RWPE2 (cell line): Measurements from ENCODE around the gene RGS9BP.
"Not testable (repeated sequence)": the region's sequence is repeated elsewhere in the genome, so short reads cannot be mapped to it uniquely, and the experiment has no call there.

ENCODE experiments used
- ATAC-seq: fragments of 200-7000 bp; cut with Tn5 transposase; 3 replicates; pipeline ENCODE4 v1.9.1; 2021; ENCODE audit warnings: low read depth
- DNase-seq: peaks from one replicate; pipeline ENCODE4 v3.0.0-alpha.2; 2020; ENCODE audit warnings: low spot score
- H3K27ac ChIP-seq: fragments of 450-650 bp; 2 replicates; pipeline ENCODE4 v1.5.1; 2017; ENCODE audit warnings: mild to moderate bottlenecking; ENCODE audit not compliant: poor library complexity, severe bottlenecking
- H3K27me3 ChIP-seq: fragments of 250-450 bp; sonication (Bioruptor Pico); 2 replicates; pipeline ENCODE4 v1.5.1; 2021; ENCODE audit warnings: mild to moderate bottlenecking, moderate library complexity; ENCODE audit not compliant: insufficient read depth, poor library complexity, severe bottlenecking
- H3K36me3 ChIP-seq: fragments of 250-450 bp; sonication (Bioruptor Pico); 2 replicates; pipeline ENCODE4 v1.5.1; 2020; ENCODE audit warnings: low read depth, mild to moderate bottlenecking, moderate library complexity
- H3K4me1 ChIP-seq: fragments of 250-450 bp; sonication (Bioruptor Pico); 2 replicates; pipeline ENCODE4 v1.5.1; 2021; ENCODE audit warnings: mild to moderate bottlenecking, moderate library complexity; ENCODE audit not compliant: insufficient read depth, poor library complexity, severe bottlenecking
- H3K4me3 ChIP-seq: fragments of 250-450 bp; sonication (Bioruptor Pico); 2 replicates; pipeline ENCODE4 v1.5.1; 2021; ENCODE audit warnings: mild to moderate bottlenecking, moderate library complexity; ENCODE audit not compliant: severe bottlenecking
- H3K9me3 ChIP-seq: fragments of 250-450 bp; sonication (Bioruptor Pico); 2 replicates; pipeline ENCODE4 v1.5.1; 2021; ENCODE audit warnings: mild to moderate bottlenecking, moderate library complexity; ENCODE audit not compliant: severe bottlenecking
- TF ChIP-seq, protein P1 (sequence below): fragments of 450-650 bp; IDR thresholded peaks from one replicate; pipeline ENCODE4 v1.5.1; 2017; ENCODE audit warnings: mild to moderate bottlenecking, moderate library complexity; ENCODE audit not compliant: poor library complexity, severe bottlenecking

The RGS9BP gene

DNA sequence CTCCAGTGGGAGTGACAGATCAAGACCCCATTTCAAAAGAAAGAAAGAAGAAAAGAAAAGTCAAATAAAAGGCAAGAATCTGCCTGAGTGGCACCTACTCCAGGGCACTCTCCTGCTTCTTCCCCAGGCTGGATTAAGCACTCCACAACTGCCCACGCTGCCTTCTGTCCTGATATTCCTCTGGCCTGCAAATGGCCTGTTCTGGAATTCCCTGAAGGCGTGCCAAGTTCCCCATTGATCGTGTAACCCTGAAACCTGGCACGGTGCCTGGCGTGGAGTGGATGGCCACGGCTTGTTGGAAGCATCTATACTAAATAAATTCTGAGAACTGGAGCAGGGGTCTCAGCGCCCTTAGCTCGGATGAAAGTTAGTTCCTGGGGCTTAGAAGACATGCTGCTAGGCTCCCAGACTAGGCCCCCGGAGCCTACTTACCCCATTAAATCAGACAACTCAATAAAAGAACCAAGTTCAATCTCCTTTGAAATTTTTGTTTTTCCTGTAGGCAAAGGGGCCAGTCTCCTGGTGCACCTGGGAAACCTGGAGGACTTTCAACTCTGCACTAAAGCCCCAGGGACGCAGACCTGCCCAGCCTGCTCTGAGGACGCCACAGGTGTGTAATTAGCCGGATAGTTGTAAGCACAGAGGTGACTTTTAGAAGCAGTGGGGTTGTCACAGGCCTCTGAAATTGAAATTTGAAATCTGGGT, 22.6 kb upstream of the RGS9BP start:
- DNase-seq (no peak), ATAC-seq (no peak)
- Histone ChIP-seq H3K27me3 (no peaks in the 10 kb centered on the region), H3K36me3 (peaks cover 18% of the 10 kb centered on the region), H3K9me3 (no peaks in the 10 kb centered on the region), H3K4me1 (no peaks in the 10 kb centered on the region), H3K4me3 (no peak overlapping the region), H3K27ac (no peak overlapping the region)
- TF ChIP-seq, protein P1, sequence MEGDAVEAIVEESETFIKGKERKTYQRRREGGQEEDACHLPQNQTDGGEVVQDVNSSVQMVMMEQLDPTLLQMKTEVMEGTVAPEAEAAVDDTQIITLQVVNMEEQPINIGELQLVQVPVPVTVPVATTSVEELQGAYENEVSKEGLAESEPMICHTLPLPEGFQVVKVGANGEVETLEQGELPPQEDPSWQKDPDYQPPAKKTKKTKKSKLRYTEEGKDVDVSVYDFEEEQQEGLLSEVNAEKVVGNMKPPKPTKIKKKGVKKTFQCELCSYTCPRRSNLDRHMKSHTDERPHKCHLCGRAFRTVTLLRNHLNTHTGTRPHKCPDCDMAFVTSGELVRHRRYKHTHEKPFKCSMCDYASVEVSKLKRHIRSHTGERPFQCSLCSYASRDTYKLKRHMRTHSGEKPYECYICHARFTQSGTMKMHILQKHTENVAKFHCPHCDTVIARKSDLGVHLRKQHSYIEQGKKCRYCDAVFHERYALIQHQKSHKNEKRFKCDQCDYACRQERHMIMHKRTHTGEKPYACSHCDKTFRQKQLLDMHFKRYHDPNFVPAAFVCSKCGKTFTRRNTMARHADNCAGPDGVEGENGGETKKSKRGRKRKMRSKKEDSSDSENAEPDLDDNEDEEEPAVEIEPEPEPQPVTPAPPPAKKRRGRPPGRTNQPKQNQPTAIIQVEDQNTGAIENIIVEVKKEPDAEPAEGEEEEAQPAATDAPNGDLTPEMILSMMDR = no peak

DNA sequence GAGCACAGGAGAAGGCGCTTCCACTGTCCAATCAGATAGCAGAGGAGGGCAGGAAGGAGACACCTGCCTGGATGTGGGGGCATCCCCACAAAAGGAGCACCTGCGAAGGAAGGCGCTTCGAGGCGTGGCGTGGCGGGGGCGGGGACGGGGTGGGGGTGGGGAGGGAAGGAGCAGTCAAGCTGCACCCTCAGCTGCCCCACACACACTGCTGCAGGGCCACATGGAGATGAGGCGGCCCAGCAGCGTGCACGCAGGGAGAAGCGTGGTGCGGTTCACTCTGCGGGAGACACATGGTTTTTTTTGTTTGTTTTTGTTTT, 22.1 kb upstream of the RGS9BP start:
- Histone ChIP-seq H3K9me3 (no peaks in the 10 kb centered on the region), H3K4me1 (no peaks in the 10 kb centered on the region), H3K4me3 (no peak overlapping the region), H3K36me3 (peaks cover 19% of the 10 kb centered on the region), H3K27me3 (no peaks in the 10 kb centered on the region), H3K27ac (no peak overlapping the region)
- TF ChIP-seq, protein P1 = no peak
- ATAC-seq (no peak), DNase-seq (no peak)

DNA sequence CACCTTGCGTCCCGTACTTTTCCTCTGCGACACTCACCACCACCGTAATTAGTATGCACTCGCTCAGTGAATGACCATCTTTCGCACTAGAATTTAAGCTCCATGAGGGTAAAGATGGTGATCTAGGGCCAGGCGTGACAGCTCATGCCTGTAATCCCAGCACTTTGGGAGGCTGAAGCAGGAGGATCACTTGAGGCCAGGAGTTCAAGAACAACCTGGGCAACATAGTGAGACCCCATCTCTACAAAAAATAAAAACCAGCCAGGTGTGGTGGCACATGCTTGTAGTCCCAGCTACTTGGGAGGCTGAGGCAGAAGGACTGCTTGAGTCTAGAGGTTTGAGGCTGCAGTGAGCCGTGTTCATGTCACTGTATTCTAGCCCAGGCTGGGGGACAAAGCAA, 19.3 kb upstream of the RGS9BP start:
- DNase-seq, ATAC-seq: not testable (repeated sequence)
- peaks cover 19% of the 10 kb centered on the region for H3K36me3 ChIP-seq

DNA sequence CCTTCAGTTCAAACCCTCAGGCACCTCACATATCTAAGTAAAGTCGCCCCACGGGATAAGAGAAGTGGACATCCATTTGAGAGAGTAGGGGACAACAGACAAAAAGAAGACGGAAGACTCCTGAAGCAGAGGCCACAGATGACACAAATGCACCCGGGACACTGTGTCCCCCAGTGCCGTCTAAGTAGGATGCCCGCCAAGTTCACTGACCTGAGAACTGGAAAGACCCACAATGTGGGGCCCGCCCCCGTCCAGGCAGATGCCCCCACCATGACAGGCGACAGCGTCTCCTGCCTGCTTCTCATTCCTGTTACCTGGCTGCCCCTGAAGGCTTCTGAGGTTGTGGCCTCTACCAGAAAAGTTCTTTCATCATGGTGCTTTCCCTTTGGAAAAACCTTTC, 17.6 kb upstream of the RGS9BP start:
- Histone ChIP-seq H3K27ac (no peak overlapping the region), H3K9me3 (no peaks in the 10 kb centered on the region), H3K4me3 (no peak overlapping the region), H3K36me3 (peaks cover 19% of the 10 kb centered on the region), H3K27me3 (no peaks in the 10 kb centered on the region), H3K4me1 (no peaks in the 10 kb centered on the region)
- DNase-seq (no peak), ATAC-seq (no peak)
- TF ChIP-seq, protein P1 = no peak

More for the DNA sequence above, 19.3 kb upstream of the RGS9BP start:
- H3K27ac ChIP-seq, H3K4me1 ChIP-seq, H3K27me3 ChIP-seq, H3K4me3 ChIP-seq, H3K9me3 ChIP-seq: not testable (repeated sequence)

DNA sequence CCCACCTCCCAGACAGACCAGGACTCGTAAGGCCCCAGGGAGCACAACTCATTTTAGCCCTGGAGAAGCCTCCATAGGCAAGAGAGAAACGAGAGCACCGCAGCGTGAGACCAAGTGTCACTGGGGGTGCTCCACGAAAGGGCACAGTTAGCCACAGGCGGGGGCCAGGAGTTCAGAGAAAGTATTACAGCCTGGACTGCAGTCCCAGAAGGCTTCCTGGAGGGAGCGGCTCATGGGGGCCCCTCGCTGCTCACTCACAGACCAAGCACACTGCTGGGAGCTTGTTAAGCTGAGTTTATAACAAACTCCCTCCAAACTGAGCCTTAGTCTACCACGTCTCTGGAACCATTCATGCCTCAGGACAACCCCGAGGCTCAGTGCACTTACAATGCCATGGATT, 17.1 kb upstream of the RGS9BP start:
- DNase-seq (no peak), ATAC-seq (no peak)
- no peak overlapping the region for H3K27ac ChIP-seq
- TF ChIP-seq, protein P1 = no peak
- H3K27me3 ChIP-seq = no peaks in the 10 kb centered on the region
- H3K4me3 ChIP-seq = no peak overlapping the region
- no peaks in the 10 kb centered on the region for H3K9me3 ChIP-seq
- peaks cover 19% of the 10 kb centered on the region for H3K36me3 ChIP-seq
- H3K4me1 ChIP-seq = no peaks in the 10 kb centered on the region
